ENCODE data around the gene FNIP2.
A peak's percentile ranks its signal among the peaks of the same experiment; 100 is the strongest.
"Not testable (repeated sequence)": the region's sequence is repeated elsewhere in the genome, so short reads cannot be mapped to it uniquely, and the experiment has no call there.

Gene FNIP2

DNA sequence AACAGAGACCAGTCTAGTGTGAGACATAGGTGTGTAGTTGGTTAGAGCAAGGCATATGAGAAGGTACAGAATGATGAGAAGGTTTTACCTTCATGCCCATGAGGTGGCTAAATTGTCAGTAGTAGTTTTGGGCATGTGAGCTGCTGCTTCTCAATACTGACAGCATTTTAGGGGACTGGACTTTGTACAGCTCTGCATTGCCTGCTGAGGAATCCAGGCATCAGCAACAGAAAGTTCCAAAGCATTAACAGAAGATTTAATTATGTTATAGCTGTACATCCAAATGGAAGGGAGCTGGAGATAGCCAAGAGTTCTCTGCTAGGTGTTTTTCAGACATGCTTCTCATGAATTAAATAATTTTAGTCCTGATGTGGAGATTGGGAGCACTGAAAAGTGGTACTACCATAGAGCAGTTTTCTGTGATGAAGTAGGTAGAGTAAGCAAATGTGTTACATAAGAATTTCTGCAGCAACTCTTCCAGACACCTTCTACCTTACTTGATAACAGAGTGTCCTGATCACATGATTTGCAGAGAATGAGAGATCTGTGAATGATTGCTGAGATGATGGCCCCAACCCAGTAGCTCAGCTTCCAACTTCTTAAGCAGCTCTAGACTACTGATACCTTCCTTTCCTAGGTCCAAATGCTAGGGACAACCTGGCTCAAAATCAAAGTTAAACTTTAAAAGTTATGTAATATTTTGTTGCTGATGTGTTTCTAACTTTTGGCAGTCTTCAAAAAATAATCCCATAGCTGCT is 30.4 kb downstream of the FNIP2 start:
- H3K4me1 Mint-ChIP-seq, result no peaks in the 10 kb centered on the region
- no peak for ATAC-seq
- H3K27ac Mint-ChIP-seq, result no peak overlapping the region
- no peak overlapping the region for H3K4me3 Mint-ChIP-seq
- no peaks in the 10 kb centered on the region for H3K9me3 Mint-ChIP-seq
- no peak for DNase-seq
- H3K27me3 Mint-ChIP-seq, result no peaks in the 10 kb centered on the region

DNA sequence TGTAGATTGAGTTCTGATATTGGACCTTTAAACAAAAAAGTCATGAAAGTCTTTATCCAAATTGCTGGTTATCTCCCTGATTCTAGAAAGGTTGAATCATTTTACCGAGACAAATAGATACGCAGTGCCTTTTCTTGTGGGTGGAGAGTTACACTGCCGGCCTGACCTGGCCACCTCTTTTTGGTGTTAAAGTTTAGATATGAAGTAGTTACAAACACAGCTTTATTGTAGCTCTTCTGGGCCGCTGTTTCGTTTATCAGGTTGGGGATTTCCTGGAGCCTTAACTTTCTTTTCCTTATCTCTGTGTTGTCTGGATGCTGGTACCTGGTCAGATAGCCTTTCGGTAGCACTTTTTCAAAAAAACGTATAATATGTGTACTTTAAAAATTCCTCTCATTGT is 31.0 kb downstream of the FNIP2 start:
- Mint-ChIP-seq H3K4me3 (no peak overlapping the region), H3K27ac (no peak overlapping the region), H3K9me3 (no peaks in the 10 kb centered on the region), H3K4me1 (no peaks in the 10 kb centered on the region), H3K27me3 (no peaks in the 10 kb centered on the region)
- DNase-seq, result no peak
- ATAC-seq, result no peak

DNA sequence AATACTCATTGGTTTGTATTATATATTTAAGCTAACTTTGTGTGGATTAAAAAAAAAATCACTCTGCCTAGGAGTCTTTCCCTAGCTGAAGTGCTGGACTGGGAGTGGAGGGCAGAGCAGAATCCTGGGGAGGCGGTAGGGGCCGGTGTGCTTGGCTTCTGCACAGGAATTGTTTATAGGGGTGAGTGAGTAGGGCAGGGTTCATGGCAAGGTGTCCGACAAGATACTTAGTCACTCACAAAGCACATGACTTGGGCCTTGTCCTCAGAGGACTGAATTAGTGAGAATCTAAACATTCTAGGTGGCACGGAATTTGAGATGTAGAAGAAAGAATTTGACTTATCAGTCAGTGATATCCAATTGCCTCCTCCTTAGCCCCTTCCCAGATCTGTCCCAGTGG is 32.2 kb downstream of the FNIP2 start:
- no peaks in the 10 kb centered on the region for H3K9me3 Mint-ChIP-seq
- no peak overlapping the region for H3K27ac Mint-ChIP-seq
- ATAC-seq (no peak), DNase-seq (no peak)
- no peaks in the 10 kb centered on the region for H3K27me3 Mint-ChIP-seq
- no peak overlapping the region for H3K4me3 Mint-ChIP-seq
- no peaks in the 10 kb centered on the region for H3K4me1 Mint-ChIP-seq

DNA sequence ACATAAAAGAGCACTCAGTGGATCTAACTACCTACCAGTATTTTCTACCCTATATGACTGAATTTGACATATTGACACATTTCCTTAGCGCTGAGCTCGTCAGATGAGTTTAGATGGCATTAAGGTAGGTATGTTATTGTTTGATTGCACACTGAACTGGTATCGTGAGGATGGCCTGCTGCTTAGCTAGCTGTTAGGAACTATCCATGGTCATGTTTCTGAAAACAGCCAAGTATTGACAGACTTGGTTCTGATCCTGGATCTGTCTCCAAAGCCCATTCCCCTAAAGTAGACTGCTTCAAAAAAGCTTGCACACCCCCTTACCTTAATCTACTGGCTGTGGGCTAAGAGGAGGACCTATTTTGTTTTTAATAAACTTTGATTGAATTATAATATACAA is 32.9 kb downstream of the FNIP2 start:
- Mint-ChIP-seq H3K9me3 (no peaks in the 10 kb centered on the region), H3K4me1 (no peaks in the 10 kb centered on the region), H3K27ac (no peak overlapping the region), H3K27me3 (no peaks in the 10 kb centered on the region), H3K4me3 (no peak overlapping the region)
- no peak for DNase-seq
- ATAC-seq, result no peak

DNA sequence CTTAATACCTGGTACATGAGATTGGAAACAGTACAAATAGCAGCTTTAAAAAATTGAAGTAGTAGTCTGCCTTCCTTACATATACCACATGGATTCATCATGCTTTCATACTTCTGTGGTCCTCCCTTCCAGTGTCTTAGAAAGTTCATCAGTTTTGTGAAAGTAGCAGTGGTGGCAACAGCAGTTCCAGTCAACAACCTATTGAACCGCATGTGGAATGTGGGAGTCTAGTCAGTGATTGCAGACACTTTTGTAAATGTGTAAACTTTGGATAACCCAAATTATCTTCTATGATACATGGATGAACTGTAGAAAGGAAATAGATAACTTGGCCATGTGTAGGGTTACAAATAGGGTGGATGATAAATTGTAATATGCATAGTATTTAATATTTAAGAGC is 34.1 kb downstream of the FNIP2 start:
- no peak overlapping the region for H3K27ac Mint-ChIP-seq
- ATAC-seq, result no peak
- no peak overlapping the region for H3K4me3 Mint-ChIP-seq
- H3K27me3 Mint-ChIP-seq, result no peaks in the 10 kb centered on the region
- DNase-seq, result no peak
- no peaks in the 10 kb centered on the region for H3K4me1 Mint-ChIP-seq
- H3K9me3 Mint-ChIP-seq, result no peaks in the 10 kb centered on the region

DNA sequence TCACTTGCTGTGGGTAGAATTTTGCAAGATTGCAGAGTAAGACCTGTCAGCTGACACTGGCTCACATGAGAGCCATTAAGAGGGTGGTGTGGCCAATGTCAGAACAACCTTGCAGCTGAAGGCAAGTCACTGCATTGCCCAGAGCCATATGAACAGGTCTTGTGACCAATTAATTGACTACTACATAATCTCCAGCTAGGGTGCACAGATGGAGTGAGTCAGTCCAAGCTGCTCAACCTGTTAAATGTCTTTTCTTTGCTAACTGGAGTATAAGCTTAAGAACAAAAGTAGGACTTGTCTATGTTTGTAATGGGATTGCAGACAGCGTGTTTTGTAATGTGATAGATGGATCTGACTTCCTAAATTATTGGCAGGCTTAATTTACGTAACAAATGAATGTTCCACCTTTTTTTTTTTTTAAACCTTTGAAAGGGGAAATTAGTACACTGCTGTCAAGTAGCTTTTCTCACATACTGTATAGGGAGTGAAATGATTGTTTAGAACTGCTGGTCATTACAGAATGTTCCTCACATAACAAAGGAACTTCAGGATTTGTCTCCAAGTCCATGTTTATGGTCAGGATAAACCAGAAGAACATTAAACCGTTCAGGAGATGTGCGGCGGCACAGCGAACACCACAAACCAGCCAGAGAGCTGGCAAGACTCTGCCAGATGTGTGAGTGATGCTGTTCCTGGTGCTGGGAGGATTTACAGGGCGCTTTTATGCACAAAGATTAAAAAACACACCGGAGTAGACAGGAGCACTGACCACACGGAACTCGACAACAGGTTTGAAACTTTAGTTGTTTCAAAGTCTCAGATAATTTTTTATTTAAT is 37.0 kb downstream of the FNIP2 start:
- Mint-ChIP-seq H3K27ac (peak overlapping the region in 1 of 2 donors; percentile 48), H3K4me3 (no peak overlapping the region), H3K9me3 (no peaks in the 10 kb centered on the region), H3K4me1 (peaks cover 16% of the 10 kb centered on the region), H3K27me3 (no peaks in the 10 kb centered on the region)
- DNase-seq, result no peak
- no peak for ATAC-seq

DNA sequence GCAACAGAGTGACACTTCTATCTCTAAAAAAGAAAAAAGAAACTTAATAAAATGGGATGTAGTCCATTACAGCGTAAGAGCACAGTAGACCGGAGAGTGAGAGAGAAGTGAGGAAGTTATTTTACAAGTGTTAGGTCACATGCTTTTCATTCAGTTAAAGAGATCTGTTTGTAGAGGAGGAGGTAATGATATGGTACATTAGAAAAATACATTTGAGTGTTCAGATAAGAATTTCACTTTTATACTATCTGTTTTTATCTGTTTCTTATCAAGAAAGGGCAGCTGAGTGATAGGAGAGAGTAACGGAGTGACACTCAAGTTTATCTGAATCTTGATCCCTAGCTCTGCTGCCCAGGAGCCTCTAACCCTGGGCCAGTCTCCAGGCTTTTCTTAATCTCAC is 38.9 kb downstream of the FNIP2 start:
- no peak for ATAC-seq
- H3K4me1 Mint-ChIP-seq, result peaks cover 31% of the 10 kb centered on the region

DNA sequence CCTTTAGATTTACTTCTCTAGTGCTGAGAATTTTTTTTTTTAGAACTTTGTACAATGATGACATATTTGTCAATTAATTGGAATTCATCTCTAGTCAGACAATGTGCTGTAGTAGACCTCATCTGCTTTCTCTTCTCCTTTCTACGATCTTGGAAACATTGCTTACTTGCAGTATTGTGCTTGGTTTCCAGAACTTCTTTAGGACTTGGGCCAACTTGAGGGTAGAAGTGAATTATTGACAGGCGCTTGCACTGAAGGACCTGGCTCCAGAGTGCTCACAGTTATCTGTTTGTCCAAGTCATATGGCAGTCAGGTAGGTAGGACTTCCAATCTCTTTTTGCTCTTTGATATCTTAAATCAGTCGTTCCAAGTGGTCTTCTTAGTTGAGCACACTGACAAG is 39.6 kb downstream of the FNIP2 start:
- Mint-ChIP-seq H3K27me3 (no peaks in the 10 kb centered on the region), H3K4me3 (no peak overlapping the region), H3K4me1 (peaks cover 31% of the 10 kb centered on the region), H3K9me3 (no peaks in the 10 kb centered on the region), H3K27ac (no peak overlapping the region)
- DNase-seq, result no peak
- ATAC-seq, result no peak

More for the DNA sequence above, 38.9 kb downstream of the FNIP2 start:
- no peak overlapping the region for H3K4me3 Mint-ChIP-seq
- H3K27ac Mint-ChIP-seq, result no peak overlapping the region
- DNase-seq, result no peak
- no peaks in the 10 kb centered on the region for H3K27me3 Mint-ChIP-seq
- no peaks in the 10 kb centered on the region for H3K9me3 Mint-ChIP-seq

DNA sequence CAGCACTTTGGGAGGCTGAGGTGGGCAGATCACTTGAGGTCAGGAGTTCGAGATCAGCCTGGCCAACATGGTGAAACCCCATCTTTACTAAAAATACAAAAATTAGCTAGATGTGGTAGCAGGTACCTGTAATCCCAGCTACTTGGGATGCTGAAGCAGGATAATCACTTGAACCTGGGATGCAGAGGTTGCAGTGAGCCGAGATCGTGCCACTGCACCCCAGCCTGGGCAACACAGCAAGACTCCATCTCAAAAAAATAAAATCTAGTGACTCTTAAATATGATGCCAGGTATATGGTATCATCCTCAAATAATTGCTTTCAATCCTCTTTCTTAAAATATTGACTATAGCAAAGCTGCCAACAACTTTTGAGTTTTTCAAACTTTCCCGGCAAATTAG is 40.4 kb downstream of the FNIP2 start:
- H3K4me3 Mint-ChIP-seq, H3K27me3 Mint-ChIP-seq, H3K9me3 Mint-ChIP-seq, DNase-seq, ATAC-seq: not testable (repeated sequence)
- peak overlapping the region in 1 of 2 donors; percentile 89 for H3K27ac Mint-ChIP-seq
- peaks cover 38% of the 10 kb centered on the region for H3K4me1 Mint-ChIP-seq

DNA sequence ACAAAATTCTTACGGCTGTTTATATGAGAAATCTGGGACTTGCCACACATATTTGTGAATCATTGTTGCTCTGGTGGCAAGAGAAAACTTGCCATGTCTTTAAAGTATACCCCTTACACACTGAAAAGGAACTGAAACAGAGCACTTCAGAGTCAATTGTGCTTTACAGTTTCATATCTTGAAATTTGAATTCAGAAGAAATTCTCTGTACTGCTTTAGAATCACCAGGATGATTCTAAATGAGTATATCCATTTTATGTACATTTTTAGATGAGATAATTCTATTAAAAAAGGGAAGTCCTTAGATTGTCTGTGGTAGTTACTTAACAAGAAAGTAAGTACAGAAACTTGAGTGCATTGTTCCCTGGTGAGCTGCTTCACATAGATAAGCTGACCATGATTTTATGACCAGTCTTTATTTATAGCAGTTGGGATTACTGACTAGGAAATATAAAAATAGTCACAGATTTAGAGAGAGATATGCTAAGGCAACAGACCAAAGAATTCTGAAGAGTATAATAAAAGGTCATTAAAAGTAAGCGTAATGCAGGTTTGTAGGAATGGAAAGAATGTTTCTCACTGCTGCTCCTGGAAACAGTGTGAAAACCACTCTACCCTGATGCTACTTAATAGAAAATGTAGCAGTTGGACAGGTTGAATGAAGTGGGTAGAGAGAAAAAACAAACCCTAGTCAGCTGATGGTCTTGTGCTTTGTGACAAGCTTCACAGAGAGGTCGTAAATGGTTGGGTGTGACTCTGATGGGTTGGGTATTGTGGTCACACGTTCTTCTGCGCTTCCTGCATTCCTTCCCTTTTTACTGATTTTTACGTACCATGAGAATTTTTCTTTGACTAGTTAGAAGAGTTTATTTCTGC is 41.0 kb downstream of the FNIP2 start:
- peak overlapping the region; percentile 76 to 84 for H3K4me3 Mint-ChIP-seq
- H3K9me3 Mint-ChIP-seq, result no peaks in the 10 kb centered on the region
- peaks cover 38% of the 10 kb centered on the region for H3K4me1 Mint-ChIP-seq
- H3K27me3 Mint-ChIP-seq, result no peaks in the 10 kb centered on the region
- peak; percentile 71 for ATAC-seq
- H3K27ac Mint-ChIP-seq, result peak overlapping the region; percentile 89 to 90
- DNase-seq, result no peak

DNA sequence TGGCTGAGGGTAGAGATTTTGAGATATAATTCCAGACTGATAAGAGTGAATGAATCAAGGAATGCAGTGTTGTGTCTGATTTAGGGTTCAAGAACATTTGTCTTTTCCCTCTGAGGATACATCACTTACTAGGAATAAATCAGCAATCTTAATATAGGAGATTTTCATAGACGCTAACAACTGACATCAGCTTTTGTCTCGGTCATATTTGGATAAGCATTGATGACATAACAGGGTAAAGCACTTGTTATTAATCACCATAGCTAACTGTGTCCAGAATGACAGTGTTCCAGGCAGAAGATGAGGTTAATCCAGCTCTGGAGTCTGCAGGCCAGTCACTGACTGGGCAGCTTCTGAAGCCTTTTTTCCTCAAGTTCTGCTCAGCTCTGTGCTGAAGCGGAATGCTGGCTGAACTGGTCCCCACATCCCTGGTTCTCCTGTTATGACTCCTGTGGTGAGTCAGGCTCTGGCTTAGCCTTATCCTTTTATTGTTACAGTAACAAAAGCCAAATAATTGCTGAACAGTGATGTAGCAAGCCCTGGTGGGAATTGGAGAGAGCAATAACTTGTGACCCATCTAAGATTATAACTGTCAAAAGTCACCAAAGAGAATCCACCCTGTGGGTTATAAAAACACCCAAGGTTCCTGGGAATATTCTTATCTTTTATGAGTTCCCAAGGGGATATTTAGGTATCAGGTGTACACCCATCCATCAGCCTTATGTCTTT is 41.8 kb downstream of the FNIP2 start:
- H3K27me3 Mint-ChIP-seq, result no peaks in the 10 kb centered on the region
- DNase-seq, result no peak

DNA sequence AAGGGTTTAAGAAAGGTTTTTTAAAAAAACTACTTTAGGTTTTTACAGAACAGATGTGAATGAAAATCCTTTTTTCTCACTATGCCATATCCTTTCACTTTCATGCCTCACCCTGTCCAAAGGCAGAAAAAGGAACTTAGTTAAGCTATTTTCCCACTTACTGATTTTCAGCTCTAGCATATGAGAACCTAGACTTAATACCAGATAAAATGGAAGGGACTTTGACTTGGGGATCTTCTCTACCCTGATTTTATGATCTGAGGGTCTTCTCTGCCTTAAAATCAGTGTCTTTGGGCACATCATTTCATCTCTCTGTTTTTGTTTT is 42.4 kb downstream of the FNIP2 start:
- no peak overlapping the region for H3K27ac Mint-ChIP-seq
- H3K4me1 Mint-ChIP-seq, result peaks cover 38% of the 10 kb centered on the region
- no peaks in the 10 kb centered on the region for H3K9me3 Mint-ChIP-seq
- no peaks in the 10 kb centered on the region for H3K27me3 Mint-ChIP-seq
- ATAC-seq (no peak), DNase-seq (no peak)
- peak overlapping the region; percentile 6 to 84 for H3K4me3 Mint-ChIP-seq

More for the DNA sequence above, 41.8 kb downstream of the FNIP2 start:
- H3K4me3 Mint-ChIP-seq, result peak overlapping the region; percentile 76 to 84
- ATAC-seq, result peak; percentile 82
- H3K9me3 Mint-ChIP-seq, result no peaks in the 10 kb centered on the region
- peaks cover 38% of the 10 kb centered on the region for H3K4me1 Mint-ChIP-seq
- H3K27ac Mint-ChIP-seq, result peak overlapping the region; percentile 89 to 90

DNA sequence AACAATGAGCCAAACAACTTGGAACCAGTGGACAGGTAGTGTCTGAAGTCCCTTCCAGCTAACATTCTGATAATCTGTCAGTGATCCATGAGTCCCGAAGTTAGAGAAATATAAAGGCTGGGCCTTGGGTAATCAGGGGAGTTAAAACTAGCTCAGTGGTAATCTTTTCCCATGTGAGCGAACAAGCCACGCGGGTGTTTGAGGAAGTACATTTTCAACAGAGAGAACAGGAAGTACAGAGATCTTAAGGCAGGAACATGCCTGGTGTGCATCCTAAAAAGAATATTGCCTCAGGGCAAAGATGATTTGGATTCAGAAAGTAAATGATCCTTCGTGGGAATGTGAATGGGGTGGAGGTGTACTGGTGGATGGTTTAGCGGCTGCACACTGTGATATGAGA is 42.9 kb downstream of the FNIP2 start:
- Mint-ChIP-seq H3K4me3 (peak overlapping the region; percentile 59 to 65), H3K4me1 (peaks cover 40% of the 10 kb centered on the region), H3K9me3 (no peaks in the 10 kb centered on the region), H3K27me3 (no peaks in the 10 kb centered on the region), H3K27ac (peak overlapping the region; percentile 76 to 86)
- DNase-seq, result no peak
- ATAC-seq, result peak; percentile 36

DNA sequence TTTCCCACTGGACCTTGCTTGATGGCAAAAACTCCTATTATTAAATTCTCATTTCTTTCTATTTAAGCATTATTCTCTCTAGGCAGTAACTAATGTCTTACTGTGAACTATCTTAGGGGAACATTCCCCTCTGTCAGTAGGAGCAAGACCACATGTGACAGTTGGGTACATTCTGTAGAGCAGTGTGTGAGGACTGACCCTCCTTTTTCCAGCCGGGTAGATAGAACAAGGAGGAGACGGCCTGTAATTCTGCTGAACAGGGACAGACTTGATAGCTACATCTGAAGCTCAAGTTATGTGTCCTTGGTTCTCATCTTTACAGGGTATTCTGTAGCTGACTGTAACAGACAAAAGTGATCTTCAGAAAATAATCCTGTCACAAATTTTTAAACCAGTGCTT is 43.3 kb downstream of the FNIP2 start:
- ATAC-seq (no peak), DNase-seq (no peak)
- Mint-ChIP-seq H3K4me3 (peak overlapping the region; percentile 59 to 65), H3K9me3 (no peaks in the 10 kb centered on the region), H3K4me1 (peaks cover 44% of the 10 kb centered on the region), H3K27ac (peak overlapping the region in 1 of 2 donors; percentile 86), H3K27me3 (no peaks in the 10 kb centered on the region)

DNA sequence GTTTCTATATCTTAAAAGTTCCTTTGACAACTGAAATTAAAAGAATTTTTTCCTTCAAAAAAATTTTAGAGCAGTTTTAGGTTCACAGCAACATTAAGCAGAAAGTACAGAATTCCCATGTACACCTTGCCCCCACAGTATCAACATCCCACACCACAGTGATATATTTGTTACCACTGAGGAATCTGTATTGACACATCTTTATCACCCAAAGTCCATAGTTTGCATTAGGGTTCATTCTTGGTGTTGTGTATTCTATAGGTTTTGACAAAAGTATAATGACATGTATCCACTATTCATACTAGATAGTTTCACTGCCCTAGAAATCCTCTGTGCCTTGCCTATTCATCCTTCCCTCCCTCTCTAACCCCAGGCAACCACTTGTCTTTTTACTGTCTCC is 43.7 kb downstream of the FNIP2 start:
- ATAC-seq (no peak), DNase-seq (no peak)
- Mint-ChIP-seq H3K27ac (no peak overlapping the region), H3K9me3 (no peaks in the 10 kb centered on the region), H3K4me1 (peaks cover 48% of the 10 kb centered on the region), H3K27me3 (no peaks in the 10 kb centered on the region), H3K4me3 (no peak overlapping the region)
